ENCODE data around the gene S100A7A. TPM values are rescaled to one million over a fixed set of nuclear protein-coding genes. Genes with fewer than 3 reads are reported as not detected.

Gene S100A7A
- total RNA-seq, 1 experiment from 2014 or later = not detected

- Histone ChIP-seq H3K36me3 (ENCODE audit: low read depth) (no peaks in the 10 kb centered on the region), H3K9me3 (ENCODE audit: insufficient read depth, low read depth) (no peaks in the 10 kb centered on the region), H3K4me3 (no peak overlapping the region), H3K4me1 (replicated peaks; ENCODE audit: insufficient read depth) (no peaks in the 10 kb centered on the region), H2AFZ (no peak overlapping the region), H3K4me2 (no peak overlapping the region), H3F3A (ENCODE audit: insufficient read depth, low read depth) (peaks cover 3% of the 10 kb centered on the region; the same call in 1 of the 2 replicates), H3K79me2 (ENCODE audit: low read depth) (no peaks in the 10 kb centered on the region), H3K9me2 (ENCODE audit: insufficient read depth) (no peaks in the 10 kb centered on the region), H3K27me3 (ENCODE audit: insufficient read depth, low read depth) (peaks cover 67% of the 10 kb centered on the region), H3K27ac (no peak overlapping the region), H4K20me1 (ENCODE audit: insufficient read depth) (no peaks in the 10 kb centered on the region)
- BruUV-seq (replicated peaks) = no TSS peak
- no peak for DNase-seq
- CTCF ChIA-PET = no interaction called here
- TF ChIP-seq CTCF (conservative IDR thresholded peaks at IDR 0.05) (no peak), EZH2 (IDR thresholded peaks at IDR 0.05; ENCODE audit: low read depth) (no peak)
- intact Hi-C loops (cut with micrococcal nuclease; ENCODE audit: unreplicated experiment) = no loop called here
- POLR2A ChIA-PET (ENCODE audit: unreplicated experiment) = no interaction called here
Measured at GRCh38 chr1:153439273-153439672, 23.0 kb downstream of the S100A7A start.

DNA sequence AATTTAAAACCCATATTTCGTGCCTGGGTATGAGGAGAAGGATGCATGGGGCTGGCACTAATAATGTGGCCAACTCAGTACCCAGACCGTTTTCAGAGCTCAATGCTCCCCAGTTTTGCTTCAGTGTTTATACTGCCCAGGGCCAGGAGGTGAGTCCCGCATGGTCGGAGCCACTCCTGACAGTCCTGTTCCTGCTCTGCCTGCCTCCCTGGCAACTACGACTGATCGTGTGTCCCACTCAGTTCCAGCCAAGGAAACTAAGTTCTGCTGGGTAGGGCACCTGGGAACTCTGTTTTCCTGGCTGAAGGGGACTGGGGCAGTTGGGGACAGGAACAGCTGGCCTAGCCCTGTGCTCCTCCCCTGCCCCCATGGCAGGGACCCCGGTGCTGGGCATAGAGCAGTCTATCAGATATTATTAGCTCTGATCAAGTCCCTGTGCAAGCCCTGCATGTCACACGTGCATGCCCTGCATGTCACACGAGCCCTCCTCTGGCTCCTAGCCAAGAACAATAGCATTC is 25.0 kb downstream of the S100A7A start:
- DNase-seq = no peak
- H4K20me1 ChIP-seq (ENCODE audit: insufficient read depth) = no peaks in the 10 kb centered on the region
- no peak overlapping the region for H2AFZ ChIP-seq
- no peaks in the 10 kb centered on the region for H3K9me2 ChIP-seq (ENCODE audit: insufficient read depth)
- no peak overlapping the region for H3K4me2 ChIP-seq
- TF ChIP-seq CTCF (conservative IDR thresholded peaks at IDR 0.05) (no peak), EZH2 (IDR thresholded peaks at IDR 0.05; ENCODE audit: low read depth) (no peak)
- H3K27me3 ChIP-seq (ENCODE audit: insufficient read depth, low read depth) = peaks cover 69% of the 10 kb centered on the region
- no peaks in the 10 kb centered on the region for H3K9me3 ChIP-seq (ENCODE audit: insufficient read depth, low read depth)
- H3K79me2 ChIP-seq (ENCODE audit: low read depth) = no peaks in the 10 kb centered on the region
- peaks cover 3% of the 10 kb centered on the region; the same call in 1 of the 2 replicates for H3F3A ChIP-seq (ENCODE audit: insufficient read depth, low read depth)
- CTCF ChIA-PET = interaction anchor here (0.6 kb wide), 1 partner anchor 124 kb away, joined by 17 read pairs; no protein-coding TSS in a partner anchor
- H3K4me1 ChIP-seq (replicated peaks; ENCODE audit: insufficient read depth) = no peaks in the 10 kb centered on the region
- H3K4me3 ChIP-seq = no peak overlapping the region
- no peaks in the 10 kb centered on the region for H3K36me3 ChIP-seq (ENCODE audit: low read depth)
- H3K27ac ChIP-seq = no peak overlapping the region
- BruUV-seq (replicated peaks) = no TSS peak
- POLR2A ChIA-PET (ENCODE audit: unreplicated experiment) = no interaction called here
- intact Hi-C loops (cut with micrococcal nuclease; ENCODE audit: unreplicated experiment) = no loop called here

DNA sequence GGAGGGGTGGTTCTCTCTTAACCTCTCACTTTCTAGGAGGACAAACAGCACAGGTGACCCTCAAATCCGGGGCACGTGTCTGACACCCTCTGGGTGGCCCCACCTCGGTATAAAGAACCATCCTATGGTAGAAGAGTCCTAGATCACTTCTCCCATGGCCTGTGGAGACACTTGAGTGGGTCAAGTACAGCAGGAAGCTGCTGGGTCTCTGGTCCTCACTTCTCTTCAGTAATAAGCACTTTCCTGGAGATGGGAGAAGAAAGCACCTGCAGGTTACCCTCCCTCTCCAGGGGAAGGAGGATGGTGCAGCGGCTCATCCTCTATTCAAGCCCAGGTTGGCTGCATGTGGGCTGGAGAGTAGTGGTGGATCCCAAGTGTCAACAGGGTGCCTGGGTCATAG is 27.2 kb downstream of the S100A7A start:
- Histone ChIP-seq H3K79me2 (ENCODE audit: low read depth) (no peaks in the 10 kb centered on the region), H3F3A (ENCODE audit: insufficient read depth, low read depth) (peaks cover 3% of the 10 kb centered on the region; the same call in 1 of the 2 replicates), H3K36me3 (ENCODE audit: low read depth) (no peaks in the 10 kb centered on the region), H3K4me1 (replicated peaks; ENCODE audit: insufficient read depth) (0 out of 2 replicates have a peak, but pooled peaks cover 5% of the 10 kb centered on the region), H3K4me2 (no peak overlapping the region), H3K4me3 (no peak overlapping the region), H3K27ac (no peak overlapping the region), H2AFZ (no peak overlapping the region), H3K9me3 (ENCODE audit: insufficient read depth, low read depth) (no peaks in the 10 kb centered on the region), H3K27me3 (ENCODE audit: insufficient read depth, low read depth) (peaks cover 55% of the 10 kb centered on the region), H4K20me1 (ENCODE audit: insufficient read depth) (no peaks in the 10 kb centered on the region), H3K9me2 (ENCODE audit: insufficient read depth) (no peaks in the 10 kb centered on the region)
- CTCF ChIA-PET = no interaction called here
- POLR2A ChIA-PET (ENCODE audit: unreplicated experiment) = no interaction called here
- no peak for DNase-seq
- no TSS peak for BruUV-seq (replicated peaks)
- intact Hi-C loops (cut with micrococcal nuclease; ENCODE audit: unreplicated experiment) = no loop called here
- TF ChIP-seq CTCF (conservative IDR thresholded peaks at IDR 0.05) (no peak), EZH2 (IDR thresholded peaks at IDR 0.05; ENCODE audit: low read depth) (no peak)

Measured in PC-9 (cell line).